IPS-18c (cell line): Measurements from ENCODE around the gene MKNK2.

Source experiments
- H3K4me3 ChIP-seq: 2 replicates; pipeline ENCODE4 v1.7.0; 2013; ENCODE audit warnings: low read depth, mild to moderate bottlenecking, low read length, moderate library complexity; ENCODE audit not compliant: insufficient read depth
- H3K9me3 ChIP-seq: one replicate; pipeline ENCODE4 v1.6.1; 2013; ENCODE audit warnings: mild to moderate bottlenecking, low read length, moderate library complexity; ENCODE audit not compliant: control insufficient read depth, insufficient read depth

The MKNK2 gene

GRCh38 chr19:2048959-2049740 is 1.9 kb downstream of the MKNK2 start:
- H3K9me3 ChIP-seq, result no peaks in the 10 kb centered on the region
- H3K4me3 ChIP-seq, result peak overlapping the region; percentile 79; the same call in 1 of the 2 replicates

- no peak overlapping the region for H3K4me3 ChIP-seq
- H3K9me3 ChIP-seq, result no peaks in the 10 kb centered on the region
Measured at GRCh38 chr19:2048104-2048958, 2.7 kb downstream of the MKNK2 start.

- H3K4me3 ChIP-seq, result no peak overlapping the region
- H3K9me3 ChIP-seq, result no peaks in the 10 kb centered on the region
Measured at GRCh38 chr19:2047449-2048103, 3.5 kb downstream of the MKNK2 start.

- no peak overlapping the region for H3K4me3 ChIP-seq
Measured at GRCh38 chr19:2047076-2047448, 4.0 kb downstream of the MKNK2 start.

GRCh38 chr19:2046046-2046907 is 4.8 kb downstream of the MKNK2 start:
- no peaks in the 10 kb centered on the region for H3K9me3 ChIP-seq
- H3K4me3 ChIP-seq, result no peak overlapping the region

More at GRCh38 chr19:2047076-2047448, 4.0 kb downstream of the MKNK2 start:
- no peaks in the 10 kb centered on the region for H3K9me3 ChIP-seq

GRCh38 chr19:2045501-2046045 is 5.5 kb downstream of the MKNK2 start:
- Histone ChIP-seq H3K4me3 (no peak overlapping the region), H3K9me3 (no peaks in the 10 kb centered on the region)

GRCh38 chr19:2044709-2045500 is 6.1 kb downstream of the MKNK2 start:
- H3K4me3 ChIP-seq, result no peak overlapping the region
- H3K9me3 ChIP-seq, result no peaks in the 10 kb centered on the region

GRCh38 chr19:2043961-2044708 is 6.9 kb downstream of the MKNK2 start:
- H3K9me3 ChIP-seq, result no peaks in the 10 kb centered on the region

GRCh38 chr19:2043251-2043641 is 7.8 kb downstream of the MKNK2 start:
- Histone ChIP-seq H3K4me3 (no peak overlapping the region), H3K9me3 (no peaks in the 10 kb centered on the region)

More at GRCh38 chr19:2043961-2044708, 6.9 kb downstream of the MKNK2 start:
- no peak overlapping the region for H3K4me3 ChIP-seq

- peak overlapping the region; percentile 41 for H3K4me3 ChIP-seq
- H3K9me3 ChIP-seq, result no peaks in the 10 kb centered on the region
Measured at GRCh38 chr19:2042485-2043250, 8.4 kb downstream of the MKNK2 start.

- H3K4me3 ChIP-seq, result peak overlapping the region; percentile 41
- no peaks in the 10 kb centered on the region for H3K9me3 ChIP-seq
Measured at GRCh38 chr19:2041683-2042484, 9.2 kb downstream of the MKNK2 start.

- Histone ChIP-seq H3K9me3 (no peaks in the 10 kb centered on the region), H3K4me3 (no peak overlapping the region)
Measured at GRCh38 chr19:2041433-2041682, 9.7 kb downstream of the MKNK2 start.

GRCh38 chr19:2040647-2041432 is 10.2 kb downstream of the MKNK2 start:
- Histone ChIP-seq H3K9me3 (peaks cover 2% of the 10 kb centered on the region), H3K4me3 (no peak overlapping the region)
